Measurements from ENCODE around the gene HBEGF.

DNA sequence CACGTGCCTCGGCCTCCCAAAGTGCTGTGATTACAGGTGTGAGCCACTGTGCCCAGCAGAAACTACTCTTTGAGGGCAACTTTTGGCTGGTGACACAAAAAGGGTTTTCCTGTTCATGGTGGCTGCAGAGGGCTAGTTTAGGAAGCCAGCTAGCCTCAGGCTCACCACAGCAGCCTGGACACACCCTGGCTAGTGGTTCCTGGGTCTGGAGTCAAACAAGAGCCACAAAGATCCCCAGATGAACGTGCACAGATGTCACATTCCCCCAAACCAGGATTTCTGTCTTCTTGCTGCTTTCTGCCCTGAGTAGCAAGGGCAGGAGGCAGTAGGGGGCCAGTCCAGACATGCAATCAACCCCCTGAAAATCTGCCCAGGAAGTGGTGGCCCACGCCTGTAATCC, 6.8 kb downstream of the HBEGF start:
- TF ChIP-seq, protein P1, sequence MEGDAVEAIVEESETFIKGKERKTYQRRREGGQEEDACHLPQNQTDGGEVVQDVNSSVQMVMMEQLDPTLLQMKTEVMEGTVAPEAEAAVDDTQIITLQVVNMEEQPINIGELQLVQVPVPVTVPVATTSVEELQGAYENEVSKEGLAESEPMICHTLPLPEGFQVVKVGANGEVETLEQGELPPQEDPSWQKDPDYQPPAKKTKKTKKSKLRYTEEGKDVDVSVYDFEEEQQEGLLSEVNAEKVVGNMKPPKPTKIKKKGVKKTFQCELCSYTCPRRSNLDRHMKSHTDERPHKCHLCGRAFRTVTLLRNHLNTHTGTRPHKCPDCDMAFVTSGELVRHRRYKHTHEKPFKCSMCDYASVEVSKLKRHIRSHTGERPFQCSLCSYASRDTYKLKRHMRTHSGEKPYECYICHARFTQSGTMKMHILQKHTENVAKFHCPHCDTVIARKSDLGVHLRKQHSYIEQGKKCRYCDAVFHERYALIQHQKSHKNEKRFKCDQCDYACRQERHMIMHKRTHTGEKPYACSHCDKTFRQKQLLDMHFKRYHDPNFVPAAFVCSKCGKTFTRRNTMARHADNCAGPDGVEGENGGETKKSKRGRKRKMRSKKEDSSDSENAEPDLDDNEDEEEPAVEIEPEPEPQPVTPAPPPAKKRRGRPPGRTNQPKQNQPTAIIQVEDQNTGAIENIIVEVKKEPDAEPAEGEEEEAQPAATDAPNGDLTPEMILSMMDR (conservative IDR thresholded peaks at IDR 0.05; ENCODE audit: low read length): no peak
- TF ChIP-seq EZH2phosphoT487 (IDR thresholded peaks at IDR 0.05; ENCODE audit: borderline replicate concordance, low read depth, low read length): no peak
